NCI-H748 treated with DMSO at 0.1 percent for 48 hours (cell line): Measurements from ENCODE around the gene PTPRM.

Experiments
- DNase-seq: peaks from one replicate; lab custom pipeline; 2025; lab: John Stamatoyannopoulos, UW

The PTPRM gene

DNA sequence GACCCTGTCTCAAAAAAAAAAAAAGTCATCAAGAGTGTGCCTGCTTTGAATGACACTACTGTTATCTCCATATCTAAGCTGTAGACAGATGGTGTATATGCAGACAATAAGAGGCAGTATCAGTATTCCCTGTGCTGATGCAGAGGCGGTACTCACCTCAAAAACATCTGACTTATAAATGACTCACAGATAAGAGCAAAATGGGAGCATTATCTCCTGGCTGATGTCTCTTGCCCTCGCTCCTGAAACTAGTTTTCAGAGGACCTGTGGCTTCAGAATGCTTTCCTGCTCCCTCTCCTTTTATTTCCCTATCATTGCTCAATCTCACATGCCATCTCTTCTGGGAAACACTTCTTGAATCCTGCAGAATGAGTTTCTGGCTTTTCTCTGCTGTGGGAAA is 289.6 kb downstream of the PTPRM start:
- no peak for DNase-seq

DNA sequence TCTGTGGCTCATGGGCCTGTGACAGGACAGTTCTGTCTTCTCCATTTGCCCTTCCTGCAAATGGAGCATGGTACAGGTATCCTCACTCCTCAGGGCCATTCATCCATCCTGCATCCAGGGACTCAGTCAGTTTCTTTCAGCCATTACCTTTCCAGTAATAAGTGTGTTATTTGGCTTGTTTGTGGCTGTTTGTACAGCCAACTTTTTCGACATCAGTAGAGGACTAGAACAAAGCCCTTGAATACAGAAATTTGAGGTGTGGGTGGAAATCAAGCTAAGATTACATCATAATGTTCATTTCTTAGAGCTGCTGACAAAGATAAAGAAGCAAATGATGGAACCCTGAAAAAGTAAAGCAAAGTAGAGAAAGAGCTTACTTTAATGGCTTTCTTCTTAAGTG is 290.4 kb downstream of the PTPRM start:
- DNase-seq: no peak

DNA sequence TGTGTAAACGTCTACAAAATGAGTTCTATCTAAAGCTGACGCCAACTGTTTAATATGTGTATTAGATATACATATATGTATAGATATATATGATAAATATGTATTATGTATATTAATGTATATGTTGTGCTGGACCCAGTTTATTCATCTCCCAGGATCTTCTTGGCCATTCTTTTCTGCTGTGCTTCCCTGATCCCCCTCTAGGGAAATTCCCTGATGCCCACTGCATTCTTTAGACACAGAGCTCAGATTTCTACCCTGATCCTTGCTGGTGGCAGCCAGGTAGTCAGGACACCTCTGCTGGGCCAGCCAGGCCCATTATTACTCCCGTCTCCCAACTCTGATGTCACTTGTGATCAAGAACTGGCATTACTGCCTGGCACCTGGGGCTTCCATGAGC is 292.0 kb downstream of the PTPRM start:
- no peak for DNase-seq

DNA sequence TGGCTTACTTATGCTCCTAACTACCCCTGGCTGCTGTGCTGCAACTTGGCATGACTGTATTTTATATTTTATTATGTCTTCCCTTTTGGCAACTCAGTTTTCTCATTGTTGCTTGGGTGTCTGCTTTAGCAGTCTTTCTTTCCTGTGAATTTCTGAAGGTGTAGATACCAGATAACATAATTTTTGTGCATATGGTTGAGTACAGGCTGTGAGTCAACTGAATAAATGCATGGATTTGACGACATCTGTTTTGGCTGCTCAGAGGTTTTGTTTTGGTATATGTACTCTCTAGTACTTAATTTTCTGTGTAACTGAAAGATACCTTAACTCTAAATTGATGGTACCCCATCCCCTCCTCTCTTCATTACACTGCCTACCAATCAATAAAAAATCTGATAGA is 303.1 kb downstream of the PTPRM start:
- DNase-seq: no peak

DNA sequence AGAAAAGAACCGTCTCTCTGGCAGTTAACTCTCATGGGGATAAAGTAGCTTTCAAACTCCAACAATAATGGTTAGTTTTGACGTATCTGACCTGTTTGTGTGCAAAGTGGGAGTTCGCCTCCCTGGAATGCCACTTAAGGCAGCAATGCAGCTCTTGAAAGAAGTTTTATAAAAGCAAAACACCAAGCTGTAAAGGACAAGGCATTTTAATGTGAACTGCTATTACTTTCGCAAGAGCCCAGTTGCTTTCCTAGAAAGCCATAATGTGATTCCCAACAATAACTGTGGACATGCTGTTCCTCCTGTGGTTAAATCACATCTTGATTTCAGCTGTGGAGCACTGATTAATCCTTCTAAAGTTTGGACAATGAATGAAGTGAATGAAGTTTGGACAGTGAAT is 303.7 kb downstream of the PTPRM start:
- DNase-seq: no peak

DNA sequence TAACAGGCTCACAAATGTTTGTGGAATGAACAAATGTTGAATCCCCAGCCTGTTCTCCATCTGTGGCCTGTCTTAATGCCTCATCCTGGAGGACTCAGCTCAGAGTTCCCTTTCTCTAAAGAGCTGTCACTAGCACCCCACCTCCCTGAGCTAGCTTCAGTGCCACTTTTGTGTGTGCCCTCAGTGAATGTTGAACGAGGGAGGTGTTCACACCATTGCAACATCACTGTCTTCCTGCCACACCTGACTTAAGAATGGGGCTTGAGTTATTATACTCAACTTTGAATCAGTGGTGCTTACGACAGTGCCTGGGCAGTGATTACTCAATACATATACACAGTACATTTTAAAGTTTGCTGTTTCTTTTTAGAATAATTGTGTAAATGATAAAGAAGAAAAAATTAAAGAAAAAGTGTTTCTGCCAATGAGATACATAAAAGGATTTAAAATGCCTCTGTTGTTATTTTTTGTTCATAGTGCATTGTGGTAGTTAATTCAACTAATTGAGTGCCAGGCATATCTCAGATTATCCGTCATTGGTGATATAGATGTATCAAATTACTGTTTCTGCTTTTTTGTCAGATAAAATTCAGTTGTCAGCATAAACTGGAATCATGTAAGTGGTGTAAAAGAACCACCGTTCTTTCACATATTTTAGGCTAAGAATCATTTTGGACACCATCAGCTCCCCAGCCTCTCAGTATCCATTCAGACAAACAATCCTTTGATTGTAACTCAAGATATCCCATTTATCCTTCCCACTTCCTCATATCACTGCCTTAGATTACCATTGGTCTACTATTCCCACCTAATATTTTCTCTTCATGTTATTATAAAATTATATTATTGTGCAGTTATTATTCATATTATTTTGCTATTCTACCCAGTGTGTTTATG is 304.7 kb downstream of the PTPRM start:
- no peak for DNase-seq

DNA sequence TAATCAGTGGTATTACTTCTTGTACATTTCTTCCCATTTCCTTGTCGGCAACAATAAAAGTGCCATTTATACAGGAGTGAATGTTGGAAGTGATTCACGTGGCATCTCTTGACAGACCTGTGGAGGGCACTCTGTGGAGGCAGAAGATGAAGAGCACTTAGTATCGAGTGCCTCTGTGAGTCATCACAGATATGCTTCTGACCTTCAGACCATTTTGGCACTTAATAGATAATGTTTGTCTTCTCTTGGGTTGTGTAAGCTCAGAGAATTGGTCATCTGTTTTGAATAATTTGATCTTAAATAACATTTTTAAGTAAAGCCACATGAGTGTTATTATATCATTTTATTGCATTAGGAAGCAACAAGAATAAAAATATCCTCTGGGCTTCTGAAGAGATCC is 305.5 kb downstream of the PTPRM start:
- peak; percentile 42 for DNase-seq

DNA sequence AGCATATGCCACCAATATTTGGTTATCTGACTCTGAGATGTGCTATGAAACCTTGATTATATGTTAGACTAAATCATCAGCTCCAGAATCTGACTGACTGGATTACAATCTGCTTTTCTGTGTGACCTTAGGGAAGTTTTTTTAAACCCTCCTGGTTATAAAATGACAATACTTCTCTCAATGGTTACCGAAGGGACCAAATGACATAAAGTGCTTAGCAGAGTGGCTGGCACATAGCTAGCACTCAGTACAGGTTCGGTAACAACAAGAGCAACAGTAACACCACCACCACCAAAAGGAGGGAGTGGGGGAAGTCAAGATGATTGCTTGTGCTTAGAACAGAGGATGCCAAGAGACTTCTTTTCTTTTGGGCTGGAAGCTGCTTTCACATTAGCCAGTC is 306.2 kb downstream of the PTPRM start:
- DNase-seq: no peak

DNA sequence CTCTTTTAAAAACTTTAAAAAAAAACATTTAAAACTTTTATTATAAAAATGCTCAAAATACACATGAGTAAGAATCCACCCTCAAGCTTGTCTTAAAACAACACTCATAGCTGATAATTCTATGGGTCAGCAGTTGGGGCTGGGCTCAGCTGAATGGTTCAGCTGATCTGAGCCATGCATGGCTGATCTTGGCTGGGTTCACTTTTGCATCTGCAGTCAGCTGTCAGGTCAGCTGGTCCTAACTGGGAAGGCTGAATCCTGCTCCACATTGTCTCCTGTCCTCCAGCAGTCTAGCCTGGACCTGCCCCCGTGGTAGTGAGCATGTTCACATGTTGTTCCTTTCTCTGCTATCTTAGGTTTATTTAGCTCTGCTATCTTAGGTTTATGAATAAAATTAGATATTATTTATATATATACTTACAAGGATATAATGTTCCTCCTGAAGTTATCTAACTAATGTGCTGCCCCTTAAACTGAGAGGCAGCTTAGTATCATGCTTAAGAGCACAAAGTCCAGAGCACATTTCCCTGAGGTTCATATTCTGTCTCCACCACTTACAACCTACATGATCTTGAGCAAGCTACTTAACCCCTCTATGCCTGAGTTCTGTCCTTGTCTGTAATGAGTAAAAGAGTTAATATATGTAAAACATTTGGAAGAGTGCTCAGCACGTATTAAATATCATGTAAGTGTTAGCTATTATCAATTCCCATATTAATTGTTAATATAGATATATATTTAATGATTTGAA is 309.4 kb downstream of the PTPRM start:
- DNase-seq: no peak

DNA sequence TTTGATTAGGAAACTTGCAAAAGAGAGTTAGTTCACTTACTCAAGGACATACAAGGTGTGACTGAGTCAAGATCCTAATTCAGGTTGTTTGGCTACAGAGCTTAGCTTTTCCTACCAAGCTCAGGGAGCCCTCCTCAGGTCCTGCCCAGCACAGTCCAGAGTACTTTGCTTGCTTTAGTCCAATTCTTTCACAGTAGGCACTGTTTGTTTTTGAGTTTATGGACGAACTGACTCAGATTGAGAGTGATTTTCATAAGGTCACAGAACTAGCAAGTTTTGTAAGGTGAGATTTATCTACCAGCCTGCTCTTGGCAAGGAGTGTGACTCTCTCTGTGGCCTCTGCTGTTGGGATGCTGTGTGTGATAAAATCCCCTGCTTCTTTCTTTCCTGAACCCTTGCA is 310.5 kb downstream of the PTPRM start:
- no peak for DNase-seq

DNA sequence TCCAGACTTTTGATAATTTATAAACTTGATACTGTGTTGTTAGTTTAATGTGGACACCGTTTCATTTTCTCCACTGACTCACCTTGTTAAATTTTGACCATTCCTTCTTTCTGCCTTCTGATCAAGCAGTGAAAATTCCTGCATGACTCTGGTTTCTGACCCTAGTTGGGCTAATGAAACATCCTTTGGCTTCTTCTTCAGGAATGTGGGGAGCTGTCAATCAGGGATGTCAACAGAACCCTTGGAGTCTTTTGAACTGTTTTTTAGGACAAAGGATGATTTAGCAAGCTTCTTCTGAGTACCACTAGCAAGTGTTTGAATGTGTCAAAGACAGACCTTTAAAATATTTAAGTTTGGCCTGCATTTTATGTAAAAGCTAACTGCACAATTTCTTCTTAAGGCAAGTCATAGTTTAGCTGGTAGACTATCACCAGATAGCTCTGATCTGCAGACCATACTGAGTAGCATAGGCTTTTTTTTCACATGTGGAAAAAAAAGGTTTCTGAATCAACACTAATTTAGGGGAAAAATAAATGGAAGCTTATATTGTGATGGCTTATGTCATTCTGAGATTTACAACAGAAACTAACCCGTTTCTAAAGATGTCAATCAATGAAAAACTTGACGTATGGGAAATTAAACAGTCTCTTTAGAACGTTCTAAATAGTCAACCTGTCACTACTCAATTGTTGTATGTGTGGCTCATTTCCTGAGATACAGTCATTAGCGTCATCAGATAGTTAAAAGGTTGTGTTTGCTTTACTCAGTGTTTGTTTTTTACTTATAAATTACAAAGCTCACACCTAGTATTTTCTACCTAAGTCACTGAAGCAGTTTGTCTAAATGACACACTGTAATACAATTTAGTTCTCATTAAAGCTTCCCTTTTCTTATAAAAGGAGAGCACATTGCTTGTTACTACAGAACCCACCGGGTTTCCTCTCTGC is 311.4 kb downstream of the PTPRM start:
- DNase-seq: peak; percentile 82

DNA sequence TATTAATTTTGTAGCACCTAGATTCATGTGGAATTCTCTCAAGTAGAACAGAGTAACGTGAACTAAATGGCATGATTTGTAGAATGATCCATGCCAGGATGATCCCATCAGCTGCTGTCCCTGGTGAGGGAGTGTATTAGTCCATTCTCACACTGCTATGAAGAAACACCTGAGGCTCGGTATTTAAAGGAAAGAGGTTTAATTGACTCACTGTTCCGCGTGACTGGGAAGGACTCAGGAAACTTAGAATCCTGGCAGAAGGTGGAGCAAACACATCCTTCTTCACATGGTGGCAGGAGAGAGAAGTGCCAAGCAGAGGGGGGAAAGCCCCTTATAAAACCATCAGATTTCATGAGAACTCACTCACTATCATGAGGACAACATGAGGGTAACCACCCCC is 312.6 kb downstream of the PTPRM start:
- DNase-seq: no peak

DNA sequence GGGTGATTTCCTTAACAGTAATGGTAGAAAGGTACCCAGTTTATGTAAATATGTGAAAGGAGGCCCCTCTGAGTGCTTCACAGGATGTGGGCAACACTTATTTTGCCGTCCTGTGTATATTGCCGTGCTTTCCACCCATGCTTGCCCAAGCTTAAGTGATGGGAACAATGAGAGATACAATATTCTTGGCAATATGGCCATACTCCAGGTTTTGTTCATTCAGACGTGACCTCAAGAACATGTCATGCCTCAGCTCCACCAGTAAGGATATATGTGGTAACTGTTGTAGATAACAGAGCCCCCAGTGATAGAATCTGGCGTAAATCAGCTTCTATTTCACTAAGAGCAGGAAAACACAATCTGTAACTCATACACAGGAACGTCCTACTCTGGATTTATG is 318.7 kb downstream of the PTPRM start:
- DNase-seq: no peak

DNA sequence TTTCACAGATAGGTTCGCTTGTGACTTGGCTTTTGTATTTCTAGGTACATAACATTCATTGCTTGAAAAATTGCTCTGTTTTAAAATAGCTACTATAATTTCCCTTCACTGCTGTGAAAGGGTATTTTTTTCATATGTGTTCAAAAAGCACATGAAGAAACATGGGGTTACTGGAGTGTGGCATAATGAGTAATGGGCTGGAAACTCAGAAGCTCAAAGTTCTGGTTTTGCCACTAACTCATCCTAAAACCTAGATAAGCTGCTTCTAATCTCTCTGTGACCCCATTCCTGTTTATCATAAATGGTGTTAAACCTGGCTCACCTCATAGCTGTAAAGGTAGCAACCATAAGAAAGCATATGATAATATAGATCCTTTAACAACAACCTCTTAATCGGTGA is 319.3 kb downstream of the PTPRM start:
- no peak for DNase-seq

DNA sequence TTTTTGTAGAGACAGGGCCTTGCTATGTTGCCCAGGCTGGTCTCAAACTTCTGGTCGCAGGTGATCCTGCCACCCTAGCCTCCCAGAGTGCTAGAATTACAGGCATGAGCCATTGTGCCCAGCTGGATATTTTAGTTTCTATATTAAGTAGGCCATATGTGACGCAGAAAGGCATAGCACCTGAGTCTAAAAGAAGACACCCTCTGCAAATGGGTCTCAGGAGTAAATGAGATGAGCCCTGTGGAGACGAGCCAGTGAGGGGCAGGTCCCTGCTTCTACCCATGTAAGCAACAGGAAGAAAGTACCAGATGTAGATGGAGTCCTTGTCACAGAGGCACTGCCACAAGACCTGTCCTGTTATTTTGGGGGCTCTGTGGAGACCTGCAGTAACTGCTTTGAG is 322.4 kb downstream of the PTPRM start:
- no peak for DNase-seq

DNA sequence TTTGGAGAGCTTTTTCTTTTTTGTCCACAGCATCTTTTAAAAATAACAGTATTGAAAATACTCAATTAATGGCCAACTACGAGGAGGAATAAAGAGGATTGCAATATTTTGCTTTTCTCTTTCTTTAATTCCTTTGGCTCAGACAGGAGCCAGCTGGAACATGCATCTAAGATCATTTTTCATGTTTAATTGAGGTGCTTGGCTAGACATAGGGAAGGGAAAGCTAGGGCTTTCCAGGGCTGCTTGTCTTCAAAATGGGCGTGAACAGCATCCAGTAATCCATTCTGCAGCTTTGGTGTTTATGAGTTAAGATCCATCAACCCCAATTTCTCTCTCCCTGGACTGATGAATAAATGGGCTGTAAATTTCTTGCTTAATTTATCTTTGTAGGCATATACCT is 323.0 kb downstream of the PTPRM start:
- DNase-seq: no peak

DNA sequence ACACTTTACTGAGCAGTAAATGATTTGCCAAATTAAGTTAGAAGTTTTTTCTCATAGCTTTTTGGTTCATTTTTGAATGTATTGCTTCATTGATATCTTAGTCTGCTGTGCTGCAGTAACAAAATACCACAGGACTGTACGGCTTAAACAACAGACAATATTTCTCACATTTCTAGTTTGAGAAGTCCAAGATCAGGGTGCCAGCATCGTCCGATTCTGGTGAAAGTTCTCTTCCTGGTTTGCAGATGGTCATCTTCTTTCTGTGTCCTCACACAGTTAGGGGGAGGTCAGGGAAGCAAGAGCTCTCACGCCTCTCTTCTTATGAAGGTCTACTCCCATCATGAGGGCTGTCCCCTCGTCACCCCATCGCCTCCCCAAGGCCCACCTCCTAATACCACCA is 325.4 kb downstream of the PTPRM start:
- DNase-seq: no peak

DNA sequence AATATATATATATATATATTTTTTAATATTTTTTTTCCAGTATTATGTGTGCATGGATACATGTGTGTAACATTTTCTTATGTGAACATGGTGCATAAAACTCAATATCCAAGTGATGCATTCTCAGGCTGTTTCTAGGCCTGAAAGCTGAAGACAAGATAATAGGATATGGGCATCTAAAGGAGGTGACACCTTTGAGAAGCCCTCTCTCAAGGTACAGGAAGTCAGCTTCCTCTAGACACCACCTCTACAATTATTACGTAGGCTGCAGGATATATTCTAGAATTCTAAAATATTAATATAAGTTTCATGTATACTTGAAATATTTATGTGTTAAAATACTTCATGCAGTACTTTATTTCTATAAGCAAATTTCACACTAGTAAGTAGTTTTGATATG is 327.5 kb downstream of the PTPRM start:
- DNase-seq: no peak

DNA sequence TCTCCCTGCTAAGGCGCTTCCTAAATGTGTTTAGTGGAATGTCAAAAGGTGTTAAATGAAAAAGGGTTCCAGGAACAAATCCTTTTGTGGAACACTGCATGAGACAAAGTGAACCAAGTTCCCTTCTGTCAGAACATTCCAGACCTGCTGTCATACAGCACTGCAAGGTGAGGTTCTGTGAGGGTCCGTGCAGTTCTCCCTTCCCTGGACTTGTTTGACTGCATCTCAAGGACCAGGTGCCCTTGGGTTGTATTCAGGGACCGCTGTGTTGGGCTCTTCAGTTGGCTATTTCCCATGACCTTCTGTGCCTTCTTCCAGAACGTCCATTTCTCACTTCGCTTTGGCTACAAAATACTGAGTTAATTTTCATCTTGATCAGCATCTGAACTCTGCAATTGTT is 328.2 kb downstream of the PTPRM start:
- no peak for DNase-seq

DNA sequence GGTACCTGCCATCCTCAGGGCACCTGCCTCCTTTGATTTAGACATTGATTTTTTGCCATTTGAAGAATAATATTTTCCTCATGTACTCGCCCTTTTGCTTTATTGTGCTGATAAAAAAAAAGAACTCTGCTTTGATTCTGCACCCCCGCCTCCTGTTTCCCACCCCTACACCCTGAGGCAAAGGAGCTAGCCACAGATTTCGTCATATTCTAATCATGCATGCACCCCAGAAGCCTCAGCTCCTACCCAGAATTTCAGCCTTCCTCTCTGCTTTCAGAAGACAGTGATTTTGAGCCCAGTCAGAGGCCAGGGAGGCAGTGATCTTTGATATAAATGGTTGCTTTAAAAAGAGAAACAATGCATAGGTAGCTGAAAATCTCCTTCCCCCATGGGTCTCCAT is 329.0 kb downstream of the PTPRM start:
- no peak for DNase-seq

DNA sequence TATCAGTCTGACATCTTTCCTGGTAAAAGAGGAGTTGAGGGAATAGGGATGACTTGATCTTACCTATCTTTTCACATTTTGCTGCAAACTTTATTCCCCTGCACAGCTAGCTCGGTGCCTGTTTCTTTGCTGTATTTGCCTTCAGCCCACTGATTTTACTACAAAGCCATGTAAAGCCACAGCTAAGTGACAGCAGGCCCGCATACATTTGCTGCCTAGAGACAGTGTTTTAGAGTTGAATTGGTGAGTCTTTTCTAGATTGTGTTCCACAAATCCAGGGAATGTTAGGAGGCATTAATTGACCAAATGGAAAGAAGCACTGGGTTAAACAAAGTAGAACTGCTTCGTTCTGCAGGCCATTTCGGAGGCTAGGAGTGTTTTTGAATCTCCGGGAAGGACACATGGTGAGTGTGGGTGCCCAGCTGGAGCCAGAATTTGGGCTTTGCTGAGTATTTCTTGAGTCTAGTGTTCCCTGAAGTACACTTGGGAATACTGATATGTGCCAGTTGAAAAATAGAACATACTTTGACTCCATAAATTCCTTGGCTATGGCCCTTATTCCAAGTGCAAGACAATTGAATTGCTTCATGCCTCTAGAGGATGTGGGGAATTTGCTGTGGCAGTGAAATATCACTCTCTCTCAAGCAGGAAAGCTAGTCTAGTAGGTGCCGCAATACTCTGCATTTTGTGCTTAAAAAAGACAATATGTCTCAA is 329.8 kb downstream of the PTPRM start:
- DNase-seq: no peak

DNA sequence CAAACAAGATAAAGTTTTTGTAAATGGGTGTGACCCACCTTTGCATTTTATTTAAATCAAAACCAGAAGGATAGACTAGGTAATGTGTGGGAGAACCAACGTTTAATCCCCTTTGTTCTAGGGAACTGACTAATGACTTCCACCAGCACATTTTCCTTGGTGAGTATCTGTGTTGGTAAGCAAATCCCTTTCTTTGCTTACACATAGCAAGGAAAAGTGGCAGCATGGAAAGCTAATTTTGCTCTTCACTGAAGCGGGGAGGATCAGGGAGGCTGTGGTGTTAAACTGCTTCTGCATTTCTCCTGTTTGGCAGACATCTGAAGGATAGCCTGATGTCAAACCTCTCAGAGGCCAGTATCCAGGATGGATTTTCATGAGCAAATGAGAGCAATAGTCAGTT is 331.1 kb downstream of the PTPRM start:
- no peak for DNase-seq
